Breast epithelium (tissue), 3 donors: ENCODE measurements around the gene ATXN1.
"Not testable (repeated sequence)": the region's sequence is repeated elsewhere in the genome, so short reads cannot be mapped to it uniquely, and the experiment has no call there.

Experiments used
- POLR2A ChIP-seq: fragments of 450-650 bp; IDR thresholded peaks from one replicate; pipeline ENCODE4 v1.6.1; 2016; ENCODE audit warnings: antibody characterized with exemption, mild to moderate bottlenecking, moderate library complexity
- POLR2AphosphoS5 ChIP-seq, 3 donors: sonication (generic); formaldehyde crosslinking; IDR thresholded peaks; one replicate each; pipeline ENCODE4 v1.6.1; 2017; ENCODE audit warnings: antibody characterized with exemption in 3 of 3
- TF ChIP-seq, protein P1 (sequence below), 3 donors: fragments of 450-650 bp; IDR thresholded peaks; one replicate each; pipeline ENCODE4 v1.5.1; 2016 to 2017; ENCODE audit warnings: antibody characterized with exemption in 3 of 3, mild to moderate bottlenecking in 3 of 3, moderate library complexity in 3 of 3

- not testable (repeated sequence) for TF ChIP-seq POLR2AphosphoS5 (IDR thresholded peaks at IDR 0.05); POLR2A
- TF ChIP-seq, protein P1, sequence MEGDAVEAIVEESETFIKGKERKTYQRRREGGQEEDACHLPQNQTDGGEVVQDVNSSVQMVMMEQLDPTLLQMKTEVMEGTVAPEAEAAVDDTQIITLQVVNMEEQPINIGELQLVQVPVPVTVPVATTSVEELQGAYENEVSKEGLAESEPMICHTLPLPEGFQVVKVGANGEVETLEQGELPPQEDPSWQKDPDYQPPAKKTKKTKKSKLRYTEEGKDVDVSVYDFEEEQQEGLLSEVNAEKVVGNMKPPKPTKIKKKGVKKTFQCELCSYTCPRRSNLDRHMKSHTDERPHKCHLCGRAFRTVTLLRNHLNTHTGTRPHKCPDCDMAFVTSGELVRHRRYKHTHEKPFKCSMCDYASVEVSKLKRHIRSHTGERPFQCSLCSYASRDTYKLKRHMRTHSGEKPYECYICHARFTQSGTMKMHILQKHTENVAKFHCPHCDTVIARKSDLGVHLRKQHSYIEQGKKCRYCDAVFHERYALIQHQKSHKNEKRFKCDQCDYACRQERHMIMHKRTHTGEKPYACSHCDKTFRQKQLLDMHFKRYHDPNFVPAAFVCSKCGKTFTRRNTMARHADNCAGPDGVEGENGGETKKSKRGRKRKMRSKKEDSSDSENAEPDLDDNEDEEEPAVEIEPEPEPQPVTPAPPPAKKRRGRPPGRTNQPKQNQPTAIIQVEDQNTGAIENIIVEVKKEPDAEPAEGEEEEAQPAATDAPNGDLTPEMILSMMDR (IDR thresholded peaks at IDR 0.05): not testable (repeated sequence)
Observed at GRCh38 chr6:16463246-16463645, 298.0 kb downstream of the ATXN1 start.
